Subcutaneous adipose tissue (tissue), 4 donors: ENCODE results near the gene AURKA. TPM values are rescaled to one million over a fixed set of nuclear protein-coding genes. Genes with fewer than 3 reads are reported as not detected.

ENCODE experiments used
- CTCF ChIP-seq: fragments of 450-650 bp; IDR thresholded peaks from one replicate; pipeline ENCODE4 v1.5.1; 2016; ENCODE audit warnings: low read depth, mild to moderate bottlenecking, control low read depth, antibody characterized with exemption, moderate library complexity
- total RNA-seq, 4 donors: library from RNA; depleted of rRNA; stranded (reverse); fragments of >200 nt; gene quantifications; one replicate each; pipeline ENCODE4 v1.1.0, GENCODE V29; 2016

The AURKA gene
- total RNA-seq, 4 donors from 2014 or later = 1.5 to 5.9 (median 2.3) TPM

- no peak for TF ChIP-seq CTCF
Measured at GRCh38 chr20:56347628-56348304, 44.2 kb downstream of the AURKA start.

GRCh38 chr20:56345911-56346310, 46.1 kb downstream of the AURKA start:
- no peak for TF ChIP-seq CTCF

GRCh38 chr20:56343861-56344381, 48.1 kb downstream of the AURKA start:
- TF ChIP-seq CTCF = no peak

GRCh38 chr20:56342783-56343182, 49.2 kb downstream of the AURKA start:
- no peak for TF ChIP-seq CTCF

- no peak for TF ChIP-seq CTCF
Measured at GRCh38 chr20:56328861-56329260, 63.2 kb downstream of the AURKA start.

GRCh38 chr20:56324806-56325205, 67.2 kb downstream of the AURKA start:
- TF ChIP-seq CTCF = no peak

- TF ChIP-seq CTCF = no peak
Measured at GRCh38 chr20:56323656-56324055, 68.4 kb downstream of the AURKA start.
